ENCODE measurements around the gene NUDT22. TPM values are rescaled to one million over a fixed set of nuclear protein-coding genes. Genes with fewer than 3 reads are reported as not detected.
A peak's percentile ranks its signal among the peaks of the same experiment; 100 is the strongest.

NUDT22 gene
- total and polyA plus RNA-seq, 2 experiments from 2014 or later: 33.9 to 67.0 TPM

DNA sequence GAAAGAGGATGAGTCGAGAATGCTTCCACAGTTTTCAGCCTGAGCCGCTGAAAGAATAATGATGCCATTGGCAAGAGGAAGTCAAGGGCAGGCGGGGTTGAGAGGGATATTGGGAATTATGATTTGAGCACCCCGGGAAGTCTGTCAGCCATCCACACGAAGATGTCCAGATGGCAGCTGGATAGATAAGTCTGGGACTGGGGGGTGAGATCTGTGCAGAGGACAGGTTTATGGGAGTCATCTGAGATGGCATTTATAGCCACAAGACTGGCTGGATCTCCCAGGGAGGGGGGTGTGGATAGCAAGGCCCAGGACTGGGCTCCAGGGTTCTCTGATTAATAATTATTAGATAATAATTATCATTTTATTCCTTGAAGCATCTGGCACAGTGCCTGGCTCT lies 45.2 kb upstream of the NUDT22 start:
- Histone ChIP-seq H3K4me1 (ENCODE audit: insufficient read depth) (peaks cover 18% of the 10 kb centered on the region; the same call in 1 of the 2 replicates), H4K20me1 (replicated peaks; ENCODE audit: insufficient read depth) (peaks cover 17% of the 10 kb centered on the region), H3K79me2 (replicated peaks; ENCODE audit: insufficient read depth) (peaks cover 23% of the 10 kb centered on the region), H3F3A (replicated peaks; ENCODE audit: low read depth) (peaks cover 26% of the 10 kb centered on the region), H3K27ac (ENCODE audit: low read depth) (no peak overlapping the region), H3K4me3 (no peak overlapping the region; the same call in 1 of the 2 replicates), H2AFZ (no peak overlapping the region), H3K27me3 (ENCODE audit: insufficient read depth) (no peaks in the 10 kb centered on the region), H3K4me2 (no peak overlapping the region), H3K36me3 (ENCODE audit: insufficient read depth) (no peaks in the 10 kb centered on the region), H3K9me2 (ENCODE audit: insufficient read depth) (no peaks in the 10 kb centered on the region)
- no peak overlapping the region for H3K27ac Mint-ChIP-seq
- peaks cover 33% of the 10 kb centered on the region for H3K4me1 Mint-ChIP-seq
- DNase-seq (ENCODE audit: low spot score) (no peak), ATAC-seq (no peak)
- peaks cover 37% of the 10 kb centered on the region for H3K36me3 Mint-ChIP-seq (ENCODE audit: low read depth)
- TF ChIP-seq JUNB (IDR thresholded peaks at IDR 0.05; ENCODE audit: unreplicated experiment) (no peak), NANOG (IDR thresholded peaks at IDR 0.05; ENCODE audit: borderline replicate concordance) (no peak), EZH2 (IDR thresholded peaks at IDR 0.05; ENCODE audit: low read depth, unreplicated experiment) (no peak), ZNF114 (CRISPR knock-in tag; IDR thresholded peaks at IDR 0.05) (no peak), POLR2AphosphoS5 (IDR thresholded peaks at IDR 0.05; ENCODE audit: low read depth) (no peak), ZNF331 (CRISPR knock-in tag; IDR thresholded peaks at IDR 0.05; ENCODE audit: low read depth) (no peak), STAT1 (IDR thresholded peaks at IDR 0.05; ENCODE audit: unreplicated experiment) (no peak), CREB1 (CRISPR knock-in tag; IDR thresholded peaks at IDR 0.05; ENCODE audit: low read depth) (no peak), EZH2phosphoT487 (IDR thresholded peaks at IDR 0.05; ENCODE audit: unreplicated experiment) (no peak)
- TF ChIP-seq, protein P1, sequence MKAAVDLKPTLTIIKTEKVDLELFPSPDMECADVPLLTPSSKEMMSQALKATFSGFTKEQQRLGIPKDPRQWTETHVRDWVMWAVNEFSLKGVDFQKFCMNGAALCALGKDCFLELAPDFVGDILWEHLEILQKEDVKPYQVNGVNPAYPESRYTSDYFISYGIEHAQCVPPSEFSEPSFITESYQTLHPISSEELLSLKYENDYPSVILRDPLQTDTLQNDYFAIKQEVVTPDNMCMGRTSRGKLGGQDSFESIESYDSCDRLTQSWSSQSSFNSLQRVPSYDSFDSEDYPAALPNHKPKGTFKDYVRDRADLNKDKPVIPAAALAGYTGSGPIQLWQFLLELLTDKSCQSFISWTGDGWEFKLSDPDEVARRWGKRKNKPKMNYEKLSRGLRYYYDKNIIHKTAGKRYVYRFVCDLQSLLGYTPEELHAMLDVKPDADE (IDR thresholded peaks at IDR 0.05): no peak
- TF ChIP-seq, protein P2, sequence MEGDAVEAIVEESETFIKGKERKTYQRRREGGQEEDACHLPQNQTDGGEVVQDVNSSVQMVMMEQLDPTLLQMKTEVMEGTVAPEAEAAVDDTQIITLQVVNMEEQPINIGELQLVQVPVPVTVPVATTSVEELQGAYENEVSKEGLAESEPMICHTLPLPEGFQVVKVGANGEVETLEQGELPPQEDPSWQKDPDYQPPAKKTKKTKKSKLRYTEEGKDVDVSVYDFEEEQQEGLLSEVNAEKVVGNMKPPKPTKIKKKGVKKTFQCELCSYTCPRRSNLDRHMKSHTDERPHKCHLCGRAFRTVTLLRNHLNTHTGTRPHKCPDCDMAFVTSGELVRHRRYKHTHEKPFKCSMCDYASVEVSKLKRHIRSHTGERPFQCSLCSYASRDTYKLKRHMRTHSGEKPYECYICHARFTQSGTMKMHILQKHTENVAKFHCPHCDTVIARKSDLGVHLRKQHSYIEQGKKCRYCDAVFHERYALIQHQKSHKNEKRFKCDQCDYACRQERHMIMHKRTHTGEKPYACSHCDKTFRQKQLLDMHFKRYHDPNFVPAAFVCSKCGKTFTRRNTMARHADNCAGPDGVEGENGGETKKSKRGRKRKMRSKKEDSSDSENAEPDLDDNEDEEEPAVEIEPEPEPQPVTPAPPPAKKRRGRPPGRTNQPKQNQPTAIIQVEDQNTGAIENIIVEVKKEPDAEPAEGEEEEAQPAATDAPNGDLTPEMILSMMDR (conservative IDR thresholded peaks at IDR 0.05; ENCODE audit: low read depth in 2 of 2): no peak
- TF ChIP-seq, protein P3, sequence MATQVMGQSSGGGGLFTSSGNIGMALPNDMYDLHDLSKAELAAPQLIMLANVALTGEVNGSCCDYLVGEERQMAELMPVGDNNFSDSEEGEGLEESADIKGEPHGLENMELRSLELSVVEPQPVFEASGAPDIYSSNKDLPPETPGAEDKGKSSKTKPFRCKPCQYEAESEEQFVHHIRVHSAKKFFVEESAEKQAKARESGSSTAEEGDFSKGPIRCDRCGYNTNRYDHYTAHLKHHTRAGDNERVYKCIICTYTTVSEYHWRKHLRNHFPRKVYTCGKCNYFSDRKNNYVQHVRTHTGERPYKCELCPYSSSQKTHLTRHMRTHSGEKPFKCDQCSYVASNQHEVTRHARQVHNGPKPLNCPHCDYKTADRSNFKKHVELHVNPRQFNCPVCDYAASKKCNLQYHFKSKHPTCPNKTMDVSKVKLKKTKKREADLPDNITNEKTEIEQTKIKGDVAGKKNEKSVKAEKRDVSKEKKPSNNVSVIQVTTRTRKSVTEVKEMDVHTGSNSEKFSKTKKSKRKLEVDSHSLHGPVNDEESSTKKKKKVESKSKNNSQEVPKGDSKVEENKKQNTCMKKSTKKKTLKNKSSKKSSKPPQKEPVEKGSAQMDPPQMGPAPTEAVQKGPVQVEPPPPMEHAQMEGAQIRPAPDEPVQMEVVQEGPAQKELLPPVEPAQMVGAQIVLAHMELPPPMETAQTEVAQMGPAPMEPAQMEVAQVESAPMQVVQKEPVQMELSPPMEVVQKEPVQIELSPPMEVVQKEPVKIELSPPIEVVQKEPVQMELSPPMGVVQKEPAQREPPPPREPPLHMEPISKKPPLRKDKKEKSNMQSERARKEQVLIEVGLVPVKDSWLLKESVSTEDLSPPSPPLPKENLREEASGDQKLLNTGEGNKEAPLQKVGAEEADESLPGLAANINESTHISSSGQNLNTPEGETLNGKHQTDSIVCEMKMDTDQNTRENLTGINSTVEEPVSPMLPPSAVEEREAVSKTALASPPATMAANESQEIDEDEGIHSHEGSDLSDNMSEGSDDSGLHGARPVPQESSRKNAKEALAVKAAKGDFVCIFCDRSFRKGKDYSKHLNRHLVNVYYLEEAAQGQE (IDR thresholded peaks at IDR 0.05; ENCODE audit: unreplicated experiment): no peak
- TF ChIP-seq, protein P4, sequence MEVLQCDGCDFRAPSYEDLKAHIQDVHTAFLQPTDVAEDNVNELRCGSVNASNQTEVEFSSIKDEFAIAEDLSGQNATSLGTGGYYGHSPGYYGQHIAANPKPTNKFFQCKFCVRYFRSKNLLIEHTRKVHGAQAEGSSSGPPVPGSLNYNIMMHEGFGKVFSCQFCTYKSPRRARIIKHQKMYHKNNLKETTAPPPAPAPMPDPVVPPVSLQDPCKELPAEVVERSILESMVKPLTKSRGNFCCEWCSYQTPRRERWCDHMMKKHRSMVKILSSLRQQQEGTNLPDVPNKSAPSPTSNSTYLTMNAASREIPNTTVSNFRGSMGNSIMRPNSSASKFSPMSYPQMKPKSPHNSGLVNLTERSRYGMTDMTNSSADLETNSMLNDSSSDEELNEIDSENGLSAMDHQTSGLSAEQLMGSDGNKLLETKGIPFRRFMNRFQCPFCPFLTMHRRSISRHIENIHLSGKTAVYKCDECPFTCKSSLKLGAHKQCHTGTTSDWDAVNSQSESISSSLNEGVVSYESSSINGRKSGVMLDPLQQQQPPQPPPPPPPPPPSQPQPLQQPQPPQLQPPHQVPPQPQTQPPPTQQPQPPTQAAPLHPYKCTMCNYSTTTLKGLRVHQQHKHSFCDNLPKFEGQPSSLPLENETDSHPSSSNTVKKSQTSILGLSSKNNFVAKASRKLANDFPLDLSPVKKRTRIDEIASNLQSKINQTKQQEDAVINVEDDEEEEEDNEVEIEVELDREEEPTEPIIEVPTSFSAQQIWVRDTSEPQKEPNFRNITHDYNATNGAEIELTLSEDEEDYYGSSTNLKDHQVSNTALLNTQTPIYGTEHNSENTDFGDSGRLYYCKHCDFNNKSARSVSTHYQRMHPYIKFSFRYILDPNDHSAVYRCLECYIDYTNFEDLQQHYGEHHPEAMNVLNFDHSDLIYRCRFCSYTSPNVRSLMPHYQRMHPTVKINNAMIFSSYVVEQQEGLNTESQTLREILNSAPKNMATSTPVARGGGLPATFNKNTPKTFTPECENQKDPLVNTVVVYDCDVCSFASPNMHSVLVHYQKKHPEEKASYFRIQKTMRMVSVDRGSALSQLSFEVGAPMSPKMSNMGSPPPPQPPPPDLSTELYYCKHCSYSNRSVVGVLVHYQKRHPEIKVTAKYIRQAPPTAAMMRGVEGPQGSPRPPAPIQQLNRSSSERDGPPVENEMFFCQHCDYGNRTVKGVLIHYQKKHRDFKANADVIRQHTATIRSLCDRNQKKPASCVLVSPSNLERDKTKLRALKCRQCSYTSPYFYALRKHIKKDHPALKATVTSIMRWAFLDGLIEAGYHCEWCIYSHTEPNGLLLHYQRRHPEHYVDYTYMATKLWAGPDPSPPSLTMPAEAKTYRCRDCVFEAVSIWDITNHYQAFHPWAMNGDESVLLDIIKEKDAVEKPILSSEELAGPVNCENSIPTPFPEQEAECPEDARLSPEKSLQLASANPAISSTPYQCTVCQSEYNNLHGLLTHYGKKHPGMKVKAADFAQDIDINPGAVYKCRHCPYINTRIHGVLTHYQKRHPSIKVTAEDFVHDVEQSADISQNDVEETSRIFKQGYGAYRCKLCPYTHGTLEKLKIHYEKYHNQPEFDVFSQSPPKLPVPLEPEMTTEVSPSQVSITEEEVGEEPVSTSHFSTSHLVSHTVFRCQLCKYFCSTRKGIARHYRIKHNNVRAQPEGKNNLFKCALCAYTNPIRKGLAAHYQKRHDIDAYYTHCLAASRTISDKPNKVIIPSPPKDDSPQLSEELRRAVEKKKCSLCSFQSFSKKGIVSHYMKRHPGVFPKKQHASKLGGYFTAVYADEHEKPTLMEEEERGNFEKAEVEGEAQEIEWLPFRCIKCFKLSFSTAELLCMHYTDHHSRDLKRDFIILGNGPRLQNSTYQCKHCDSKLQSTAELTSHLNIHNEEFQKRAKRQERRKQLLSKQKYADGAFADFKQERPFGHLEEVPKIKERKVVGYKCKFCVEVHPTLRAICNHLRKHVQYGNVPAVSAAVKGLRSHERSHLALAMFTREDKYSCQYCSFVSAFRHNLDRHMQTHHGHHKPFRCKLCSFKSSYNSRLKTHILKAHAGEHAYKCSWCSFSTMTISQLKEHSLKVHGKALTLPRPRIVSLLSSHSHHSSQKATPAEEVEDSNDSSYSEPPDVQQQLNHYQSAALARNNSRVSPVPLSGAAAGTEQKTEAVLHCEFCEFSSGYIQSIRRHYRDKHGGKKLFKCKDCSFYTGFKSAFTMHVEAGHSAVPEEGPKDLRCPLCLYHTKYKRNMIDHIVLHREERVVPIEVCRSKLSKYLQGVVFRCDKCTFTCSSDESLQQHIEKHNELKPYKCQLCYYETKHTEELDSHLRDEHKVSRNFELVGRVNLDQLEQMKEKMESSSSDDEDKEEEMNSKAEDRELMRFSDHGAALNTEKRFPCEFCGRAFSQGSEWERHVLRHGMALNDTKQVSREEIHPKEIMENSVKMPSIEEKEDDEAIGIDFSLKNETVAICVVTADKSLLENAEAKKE (CRISPR knock-in tag; IDR thresholded peaks at IDR 0.05): no peak
- H3K4me3 Mint-ChIP-seq: peak overlapping the region; percentile 12; the same call in 1 of the 3 replicates
- H3K27me3 Mint-ChIP-seq (ENCODE audit: insufficient read depth, low read depth, poor library complexity): peaks cover 32% of the 10 kb centered on the region
- H3K9me3 Mint-ChIP-seq: no peaks in the 10 kb centered on the region; the same call in 2 of the 3 replicates

Measured in GM23338 (cell line).